ENCODE results near the gene VPS16. TPM values are rescaled to one million over a fixed set of nuclear protein-coding genes. Genes with fewer than 3 reads are reported as not detected.

The VPS16 gene
- total RNA-seq, 2 experiments from 2014 or later: 38.2 to 40.6 TPM

DNA sequence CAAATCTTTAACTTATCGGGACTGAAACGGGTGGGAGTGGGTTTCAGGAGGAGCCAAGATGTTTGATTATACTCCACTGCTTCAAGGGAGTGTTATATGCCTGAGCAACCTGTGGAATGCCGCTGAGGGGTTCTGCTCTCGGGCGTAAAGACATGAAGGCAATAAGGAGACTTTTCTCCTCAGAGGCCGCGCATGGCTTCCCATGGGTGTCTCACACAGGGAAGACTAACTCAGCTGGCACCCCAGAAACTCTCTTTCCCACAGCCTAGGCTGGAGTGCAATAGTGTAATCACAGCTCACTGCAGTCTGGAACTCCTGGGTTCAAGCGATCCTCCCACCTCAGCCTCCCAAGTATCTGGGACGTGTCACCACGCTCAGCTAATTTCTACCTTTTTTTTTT is 30.9 kb upstream of the VPS16 start:
- intact Hi-C loops (cut with DNase I, micrococcal nuclease): loop anchor here in 1 of 2 experiments (10.0 kb wide), 1 partner anchor 1175 kb away; no protein-coding TSS in a partner anchor
- no peak for DNase-seq
- Mint-ChIP-seq H3K4me1 (ENCODE audit: low read depth) (no peaks in the 10 kb centered on the region), H3K27me3 (peaks cover 72% of the 10 kb centered on the region), H3K27ac (no peak overlapping the region), H3K4me3 (no peak overlapping the region), H3K36me3 (ENCODE audit: low read depth) (no peaks in the 10 kb centered on the region), H3K9me3 (peaks cover 5% of the 10 kb centered on the region)
- TF ChIP-seq, protein P1, sequence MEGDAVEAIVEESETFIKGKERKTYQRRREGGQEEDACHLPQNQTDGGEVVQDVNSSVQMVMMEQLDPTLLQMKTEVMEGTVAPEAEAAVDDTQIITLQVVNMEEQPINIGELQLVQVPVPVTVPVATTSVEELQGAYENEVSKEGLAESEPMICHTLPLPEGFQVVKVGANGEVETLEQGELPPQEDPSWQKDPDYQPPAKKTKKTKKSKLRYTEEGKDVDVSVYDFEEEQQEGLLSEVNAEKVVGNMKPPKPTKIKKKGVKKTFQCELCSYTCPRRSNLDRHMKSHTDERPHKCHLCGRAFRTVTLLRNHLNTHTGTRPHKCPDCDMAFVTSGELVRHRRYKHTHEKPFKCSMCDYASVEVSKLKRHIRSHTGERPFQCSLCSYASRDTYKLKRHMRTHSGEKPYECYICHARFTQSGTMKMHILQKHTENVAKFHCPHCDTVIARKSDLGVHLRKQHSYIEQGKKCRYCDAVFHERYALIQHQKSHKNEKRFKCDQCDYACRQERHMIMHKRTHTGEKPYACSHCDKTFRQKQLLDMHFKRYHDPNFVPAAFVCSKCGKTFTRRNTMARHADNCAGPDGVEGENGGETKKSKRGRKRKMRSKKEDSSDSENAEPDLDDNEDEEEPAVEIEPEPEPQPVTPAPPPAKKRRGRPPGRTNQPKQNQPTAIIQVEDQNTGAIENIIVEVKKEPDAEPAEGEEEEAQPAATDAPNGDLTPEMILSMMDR (IDR thresholded peaks at IDR 0.05): no peak
- ChIA-PET POLR2A (no interaction called here), CTCF (no interaction called here)
- Histone ChIP-seq H3K4me1 (ENCODE audit: insufficient read depth, low read length) (no peaks in the 10 kb centered on the region), H3K27ac (ENCODE audit: low read depth in 1 of 2, low read length in 2 of 2) (no peak overlapping the region), H3K9me3 (ENCODE audit: control insufficient read depth in 1 of 2, insufficient read depth in 1 of 2, low read length in 2 of 2) (peaks cover 5 to 6% of the 10 kb centered on the region in 2 experiments), H3K27me3 (ENCODE audit: control insufficient read depth in 1 of 2, insufficient read depth in 2 of 2, low read length in 2 of 2) (peaks cover 13 to 14% of the 10 kb centered on the region in 2 experiments), H3K36me3 (ENCODE audit: insufficient read depth, low read length) (no peaks in the 10 kb centered on the region), H3K4me3 (ENCODE audit: low read length) (no peak overlapping the region)
- no peak for ATAC-seq (ENCODE audit: poor library complexity)

DNA sequence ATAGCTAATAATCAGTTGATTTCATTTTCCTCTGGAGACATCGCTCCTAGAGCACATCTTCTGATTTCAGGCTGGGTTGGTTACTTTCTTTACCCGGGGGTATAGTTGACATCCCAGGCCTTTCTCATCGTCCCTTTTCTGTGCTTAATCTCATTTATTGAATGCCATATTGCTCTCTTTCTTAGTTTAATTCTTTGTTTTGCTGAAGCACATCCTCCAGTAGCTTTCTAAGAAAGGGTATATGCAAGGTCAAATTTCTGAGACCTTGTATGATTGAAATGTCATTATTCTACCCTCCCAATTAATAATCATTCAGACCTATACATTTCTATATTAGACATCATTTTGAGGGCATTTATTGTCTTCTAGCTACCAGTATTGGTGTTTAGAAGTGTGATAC is 28.4 kb upstream of the VPS16 start:
- no peaks in the 10 kb centered on the region for H3K36me3 Mint-ChIP-seq (ENCODE audit: low read depth)
- intact Hi-C loops (cut with DNase I, micrococcal nuclease): no loop called here
- no peak overlapping the region for H3K4me3 Mint-ChIP-seq
- peaks cover 5% of the 10 kb centered on the region for H3K9me3 Mint-ChIP-seq
- no peak overlapping the region for H3K27ac Mint-ChIP-seq
- peaks cover 3% of the 10 kb centered on the region for H3K4me1 ChIP-seq (ENCODE audit: insufficient read depth, low read length)
- DNase-seq: no peak
- H3K4me1 Mint-ChIP-seq (ENCODE audit: low read depth): no peaks in the 10 kb centered on the region
- no peaks in the 10 kb centered on the region for H3K27me3 ChIP-seq (ENCODE audit: control insufficient read depth in 1 of 2, insufficient read depth in 2 of 2, low read length in 2 of 2)
- H3K36me3 ChIP-seq (ENCODE audit: insufficient read depth, low read length): no peaks in the 10 kb centered on the region
- ChIA-PET CTCF (no interaction called here), POLR2A (interaction anchor here (0.8 kb wide), 1 partner anchor 28 kb away, joined by 3 read pairs; no protein-coding TSS in a partner anchor)
- H3K27ac ChIP-seq (ENCODE audit: low read depth in 1 of 2, low read length in 2 of 2): no peak overlapping the region
- peaks cover 60% of the 10 kb centered on the region for H3K27me3 Mint-ChIP-seq
- TF ChIP-seq, protein P1 (IDR thresholded peaks at IDR 0.05): no peak
- peaks cover 0 to 6% of the 10 kb centered on the region in 2 experiments for H3K9me3 ChIP-seq (ENCODE audit: control insufficient read depth in 1 of 2, insufficient read depth in 1 of 2, low read length in 2 of 2)
- H3K4me3 ChIP-seq (ENCODE audit: low read length): no peak overlapping the region
- ATAC-seq (ENCODE audit: poor library complexity): no peak

DNA sequence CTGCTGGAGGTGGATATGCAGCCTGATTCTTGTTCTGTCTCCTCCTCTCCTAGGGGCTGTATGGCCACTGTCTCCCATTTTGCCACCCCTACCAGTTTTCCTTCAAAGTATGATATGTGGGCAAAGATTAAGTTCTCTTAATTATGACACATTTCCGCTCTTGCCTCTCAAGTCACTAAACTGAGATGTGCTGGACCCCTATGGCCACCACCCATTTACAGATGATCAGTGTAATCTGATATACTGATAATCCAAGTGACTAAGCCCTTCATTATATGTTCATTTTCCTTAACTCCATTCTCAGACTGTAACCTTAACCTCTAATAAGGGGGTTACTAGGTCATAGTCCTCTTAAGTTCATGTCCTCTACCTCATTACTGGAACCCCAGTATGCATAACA is 26.5 kb upstream of the VPS16 start:
- Histone ChIP-seq H3K36me3 (ENCODE audit: insufficient read depth, low read length) (no peaks in the 10 kb centered on the region), H3K4me1 (ENCODE audit: insufficient read depth, low read length) (peaks cover 3% of the 10 kb centered on the region), H3K27ac (ENCODE audit: low read depth in 1 of 2, low read length in 2 of 2) (no peak overlapping the region), H3K9me3 (ENCODE audit: control insufficient read depth in 1 of 2, insufficient read depth in 1 of 2, low read length in 2 of 2) (peaks cover 0 to 6% of the 10 kb centered on the region in 2 experiments), H3K4me3 (ENCODE audit: low read length) (no peak overlapping the region), H3K27me3 (ENCODE audit: control insufficient read depth in 1 of 2, insufficient read depth in 2 of 2, low read length in 2 of 2) (no peaks in the 10 kb centered on the region)
- TF ChIP-seq, protein P1 (IDR thresholded peaks at IDR 0.05): no peak
- DNase-seq (no peak), ATAC-seq (ENCODE audit: poor library complexity) (no peak)
- H3K9me3 Mint-ChIP-seq: peaks cover 5% of the 10 kb centered on the region
- no peak overlapping the region for H3K27ac Mint-ChIP-seq
- no peaks in the 10 kb centered on the region for H3K36me3 Mint-ChIP-seq (ENCODE audit: low read depth)
- ChIA-PET CTCF (no interaction called here), POLR2A (no interaction called here)
- intact Hi-C loops (cut with DNase I, micrococcal nuclease): no loop called here
- H3K4me3 Mint-ChIP-seq: no peak overlapping the region
- peaks cover 58% of the 10 kb centered on the region for H3K27me3 Mint-ChIP-seq
- no peaks in the 10 kb centered on the region for H3K4me1 Mint-ChIP-seq (ENCODE audit: low read depth)
